ENCODE data around the gene ACY1.

Gene ACY1

GRCh38 chr3:51945031-51945840 is 38.1 kb upstream of the ACY1 start:
- no peak for ATAC-seq
- TF ChIP-seq PATZ1 (CRISPR knock-in tag; IDR thresholded peaks at IDR 0.05; ENCODE audit: borderline replicate concordance), result no peak
- TF ChIP-seq TCF4 (CRISPR knock-in tag; IDR thresholded peaks at IDR 0.05; ENCODE audit: borderline replicate concordance), result no peak
- no peak for TF ChIP-seq RARB (CRISPR knock-in tag; IDR thresholded peaks at IDR 0.05)
- TF ChIP-seq, protein P1, sequence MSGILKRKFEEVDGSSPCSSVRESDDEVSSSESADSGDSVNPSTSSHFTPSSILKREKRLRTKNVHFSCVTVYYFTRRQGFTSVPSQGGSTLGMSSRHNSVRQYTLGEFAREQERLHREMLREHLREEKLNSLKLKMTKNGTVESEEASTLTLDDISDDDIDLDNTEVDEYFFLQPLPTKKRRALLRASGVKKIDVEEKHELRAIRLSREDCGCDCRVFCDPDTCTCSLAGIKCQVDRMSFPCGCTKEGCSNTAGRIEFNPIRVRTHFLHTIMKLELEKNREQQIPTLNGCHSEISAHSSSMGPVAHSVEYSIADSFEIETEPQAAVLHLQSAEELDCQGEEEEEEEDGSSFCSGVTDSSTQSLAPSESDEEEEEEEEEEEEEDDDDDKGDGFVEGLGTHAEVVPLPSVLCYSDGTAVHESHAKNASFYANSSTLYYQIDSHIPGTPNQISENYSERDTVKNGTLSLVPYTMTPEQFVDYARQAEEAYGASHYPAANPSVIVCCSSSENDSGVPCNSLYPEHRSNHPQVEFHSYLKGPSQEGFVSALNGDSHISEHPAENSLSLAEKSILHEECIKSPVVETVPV (CRISPR knock-in tag; IDR thresholded peaks at IDR 0.05), result no peak
- no peak for TF ChIP-seq TOX (CRISPR knock-in tag; IDR thresholded peaks at IDR 0.05; ENCODE audit: borderline replicate concordance)
- no peak for TF ChIP-seq ARNTL (CRISPR knock-in tag; IDR thresholded peaks at IDR 0.05; ENCODE audit: borderline replicate concordance, low read depth)
- TF ChIP-seq BACH2 (CRISPR knock-in tag; IDR thresholded peaks at IDR 0.05; ENCODE audit: borderline replicate concordance), result no peak
- no peak for TF ChIP-seq SNAI2 (CRISPR knock-in tag; IDR thresholded peaks at IDR 0.05)
- TF ChIP-seq ZNF70 (CRISPR knock-in tag; IDR thresholded peaks at IDR 0.05), result no peak
- no peak for TF ChIP-seq ZNF565 (CRISPR knock-in tag; conservative IDR thresholded peaks at IDR 0.05; ENCODE audit: low read depth)
- TF ChIP-seq CSDC2 (CRISPR knock-in tag; IDR thresholded peaks at IDR 0.05), result no peak
- TF ChIP-seq, protein P2, sequence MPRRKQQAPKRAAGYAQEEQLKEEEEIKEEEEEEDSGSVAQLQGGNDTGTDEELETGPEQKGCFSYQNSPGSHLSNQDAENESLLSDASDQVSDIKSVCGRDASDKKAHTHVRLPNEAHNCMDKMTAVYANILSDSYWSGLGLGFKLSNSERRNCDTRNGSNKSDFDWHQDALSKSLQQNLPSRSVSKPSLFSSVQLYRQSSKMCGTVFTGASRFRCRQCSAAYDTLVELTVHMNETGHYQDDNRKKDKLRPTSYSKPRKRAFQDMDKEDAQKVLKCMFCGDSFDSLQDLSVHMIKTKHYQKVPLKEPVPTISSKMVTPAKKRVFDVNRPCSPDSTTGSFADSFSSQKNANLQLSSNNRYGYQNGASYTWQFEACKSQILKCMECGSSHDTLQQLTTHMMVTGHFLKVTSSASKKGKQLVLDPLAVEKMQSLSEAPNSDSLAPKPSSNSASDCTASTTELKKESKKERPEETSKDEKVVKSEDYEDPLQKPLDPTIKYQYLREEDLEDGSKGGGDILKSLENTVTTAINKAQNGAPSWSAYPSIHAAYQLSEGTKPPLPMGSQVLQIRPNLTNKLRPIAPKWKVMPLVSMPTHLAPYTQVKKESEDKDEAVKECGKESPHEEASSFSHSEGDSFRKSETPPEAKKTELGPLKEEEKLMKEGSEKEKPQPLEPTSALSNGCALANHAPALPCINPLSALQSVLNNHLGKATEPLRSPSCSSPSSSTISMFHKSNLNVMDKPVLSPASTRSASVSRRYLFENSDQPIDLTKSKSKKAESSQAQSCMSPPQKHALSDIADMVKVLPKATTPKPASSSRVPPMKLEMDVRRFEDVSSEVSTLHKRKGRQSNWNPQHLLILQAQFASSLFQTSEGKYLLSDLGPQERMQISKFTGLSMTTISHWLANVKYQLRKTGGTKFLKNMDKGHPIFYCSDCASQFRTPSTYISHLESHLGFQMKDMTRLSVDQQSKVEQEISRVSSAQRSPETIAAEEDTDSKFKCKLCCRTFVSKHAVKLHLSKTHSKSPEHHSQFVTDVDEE (CRISPR knock-in tag; IDR thresholded peaks at IDR 0.05), result no peak
- TF ChIP-seq GLIS3 (CRISPR knock-in tag; IDR thresholded peaks at IDR 0.05), result no peak
- TF ChIP-seq ZC3H10 (CRISPR knock-in tag; IDR thresholded peaks at IDR 0.05), result no peak
- TF ChIP-seq, protein P3, sequence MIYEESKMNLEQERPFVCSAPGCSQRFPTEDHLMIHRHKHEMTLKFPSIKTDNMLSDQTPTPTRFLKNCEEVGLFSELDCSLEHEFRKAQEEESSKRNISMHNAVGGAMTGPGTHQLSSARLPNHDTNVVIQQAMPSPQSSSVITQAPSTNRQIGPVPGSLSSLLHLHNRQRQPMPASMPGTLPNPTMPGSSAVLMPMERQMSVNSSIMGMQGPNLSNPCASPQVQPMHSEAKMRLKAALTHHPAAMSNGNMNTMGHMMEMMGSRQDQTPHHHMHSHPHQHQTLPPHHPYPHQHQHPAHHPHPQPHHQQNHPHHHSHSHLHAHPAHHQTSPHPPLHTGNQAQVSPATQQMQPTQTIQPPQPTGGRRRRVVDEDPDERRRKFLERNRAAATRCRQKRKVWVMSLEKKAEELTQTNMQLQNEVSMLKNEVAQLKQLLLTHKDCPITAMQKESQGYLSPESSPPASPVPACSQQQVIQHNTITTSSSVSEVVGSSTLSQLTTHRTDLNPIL (CRISPR knock-in tag; IDR thresholded peaks at IDR 0.05; ENCODE audit: low read depth), result no peak
- no peak for TF ChIP-seq PPARA (CRISPR knock-in tag; IDR thresholded peaks at IDR 0.05; ENCODE audit: borderline replicate concordance)
- no peak for TF ChIP-seq OSR1 (CRISPR knock-in tag; IDR thresholded peaks at IDR 0.05)
- TF ChIP-seq, protein P4, sequence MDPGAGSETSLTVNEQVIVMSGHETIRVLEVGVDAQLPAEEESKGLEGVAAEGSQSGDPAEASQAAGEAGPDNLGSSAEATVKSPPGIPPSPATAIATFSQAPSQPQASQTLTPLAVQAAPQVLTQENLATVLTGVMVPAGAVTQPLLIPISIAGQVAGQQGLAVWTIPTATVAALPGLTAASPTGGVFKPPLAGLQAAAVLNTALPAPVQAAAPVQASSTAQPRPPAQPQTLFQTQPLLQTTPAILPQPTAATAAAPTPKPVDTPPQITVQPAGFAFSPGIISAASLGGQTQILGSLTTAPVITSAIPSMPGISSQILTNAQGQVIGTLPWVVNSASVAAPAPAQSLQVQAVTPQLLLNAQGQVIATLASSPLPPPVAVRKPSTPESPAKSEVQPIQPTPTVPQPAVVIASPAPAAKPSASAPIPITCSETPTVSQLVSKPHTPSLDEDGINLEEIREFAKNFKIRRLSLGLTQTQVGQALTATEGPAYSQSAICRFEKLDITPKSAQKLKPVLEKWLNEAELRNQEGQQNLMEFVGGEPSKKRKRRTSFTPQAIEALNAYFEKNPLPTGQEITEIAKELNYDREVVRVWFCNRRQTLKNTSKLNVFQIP (CRISPR knock-in tag; IDR thresholded peaks at IDR 0.05; ENCODE audit: borderline replicate concordance, low read depth), result no peak

DNA sequence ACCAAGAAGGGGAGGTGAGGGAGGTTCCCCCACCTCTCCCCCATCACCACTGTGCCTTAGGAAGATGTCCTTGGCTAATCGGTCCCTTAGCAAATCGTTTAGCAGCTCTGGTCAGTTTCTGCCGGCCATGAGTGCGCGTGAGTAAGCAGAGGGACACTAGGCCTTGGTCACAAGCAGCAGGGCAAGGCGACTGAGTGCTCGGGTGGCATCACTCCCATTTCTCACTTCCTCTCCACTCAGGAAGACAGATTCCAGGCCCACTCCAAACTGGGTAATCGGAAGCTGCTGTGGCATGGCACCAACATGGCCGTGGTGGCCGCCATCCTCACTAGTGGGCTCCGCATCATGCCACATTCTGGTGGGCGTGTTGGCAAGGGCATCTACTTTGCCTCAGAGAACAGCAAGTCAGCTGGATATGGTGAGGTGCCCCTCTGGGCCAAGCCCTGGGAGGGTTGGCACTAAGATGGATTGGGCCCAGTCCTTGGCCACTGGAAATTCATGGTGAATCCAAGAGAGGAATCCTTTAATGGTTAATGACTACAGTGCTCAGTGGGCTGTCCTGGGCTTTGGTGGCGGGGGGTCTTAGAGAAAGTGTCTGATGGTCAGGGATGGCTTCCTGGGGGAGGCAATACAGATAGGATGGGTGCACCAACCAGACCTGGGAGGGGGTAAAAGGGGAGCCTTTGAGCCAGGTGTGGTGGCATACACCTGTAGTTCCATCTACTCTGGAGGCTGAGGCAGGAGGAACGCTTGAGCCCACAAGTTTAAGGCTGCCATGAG is 37.2 kb upstream of the ACY1 start:
- ATAC-seq, result no peak
- TF ChIP-seq, protein P3 (CRISPR knock-in tag; IDR thresholded peaks at IDR 0.05; ENCODE audit: low read depth), result no peak
- TF ChIP-seq CSDC2 (CRISPR knock-in tag; IDR thresholded peaks at IDR 0.05) (no peak), RARB (CRISPR knock-in tag; IDR thresholded peaks at IDR 0.05) (no peak), ZNF8 (CRISPR knock-in tag; IDR thresholded peaks at IDR 0.05) (no peak), ZNF565 (CRISPR knock-in tag; conservative IDR thresholded peaks at IDR 0.05; ENCODE audit: low read depth) (no peak), BACH2 (CRISPR knock-in tag; IDR thresholded peaks at IDR 0.05; ENCODE audit: borderline replicate concordance) (no peak), ZFP3 (CRISPR knock-in tag; IDR thresholded peaks at IDR 0.05) (no peak), ZC3H10 (CRISPR knock-in tag; IDR thresholded peaks at IDR 0.05) (no peak), PATZ1 (CRISPR knock-in tag; IDR thresholded peaks at IDR 0.05; ENCODE audit: borderline replicate concordance) (no peak), ESRRG (CRISPR knock-in tag; IDR thresholded peaks at IDR 0.05) (no peak), GLIS3 (CRISPR knock-in tag; IDR thresholded peaks at IDR 0.05) (no peak), ZNF70 (CRISPR knock-in tag; IDR thresholded peaks at IDR 0.05) (no peak), ARNTL (CRISPR knock-in tag; IDR thresholded peaks at IDR 0.05; ENCODE audit: borderline replicate concordance, low read depth) (no peak), ZFP30 (CRISPR knock-in tag; IDR thresholded peaks at IDR 0.05) (no peak), TCF4 (CRISPR knock-in tag; IDR thresholded peaks at IDR 0.05; ENCODE audit: borderline replicate concordance) (no peak)
- TF ChIP-seq, protein P1 (CRISPR knock-in tag; IDR thresholded peaks at IDR 0.05), result no peak
